ENCODE data around the gene MYCL.

DNA sequence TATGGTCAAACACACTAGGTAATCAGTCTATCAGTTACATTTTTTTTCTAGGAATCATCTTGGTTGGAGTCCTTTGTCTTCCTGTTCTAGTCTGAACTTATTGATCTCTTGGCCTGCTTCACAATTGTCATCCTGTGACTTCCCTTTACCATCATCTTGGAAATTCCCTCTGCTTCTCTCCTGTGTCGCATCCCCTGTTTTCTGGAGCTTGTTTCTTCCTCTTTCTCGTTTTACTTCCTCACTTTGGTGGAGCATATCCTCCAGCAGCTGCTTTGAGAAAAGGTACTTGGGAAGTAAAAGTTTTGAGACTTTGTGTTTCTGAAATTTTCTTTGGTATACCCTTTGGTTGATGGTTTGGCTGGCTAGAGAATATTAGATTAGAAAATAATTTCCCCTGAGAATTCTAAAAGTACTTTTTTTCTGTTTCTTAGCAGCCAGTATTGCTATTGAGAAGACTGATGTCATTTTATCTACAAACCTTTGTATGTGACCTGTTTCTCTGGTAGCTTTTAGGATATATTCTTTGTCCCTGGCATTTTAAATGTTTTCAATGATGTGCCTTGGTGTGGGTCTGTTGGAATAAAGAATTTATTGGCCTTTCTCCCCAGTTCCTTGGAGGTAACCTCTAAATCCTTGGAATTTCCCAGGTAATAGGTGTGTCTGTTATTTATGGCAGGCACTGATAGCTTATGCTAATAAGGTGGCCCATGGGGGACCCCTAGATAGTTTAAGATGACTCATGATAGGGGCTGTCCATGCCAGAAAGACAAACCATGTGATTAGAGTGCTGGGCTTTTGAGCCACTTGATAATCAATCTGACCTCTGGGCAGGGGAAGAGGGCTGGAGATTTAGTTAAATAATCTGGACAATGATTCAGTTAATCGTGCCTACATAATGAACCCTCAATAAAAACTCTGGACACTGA, 6.1 kb upstream of the MYCL start:
- TF ChIP-seq, protein P1, sequence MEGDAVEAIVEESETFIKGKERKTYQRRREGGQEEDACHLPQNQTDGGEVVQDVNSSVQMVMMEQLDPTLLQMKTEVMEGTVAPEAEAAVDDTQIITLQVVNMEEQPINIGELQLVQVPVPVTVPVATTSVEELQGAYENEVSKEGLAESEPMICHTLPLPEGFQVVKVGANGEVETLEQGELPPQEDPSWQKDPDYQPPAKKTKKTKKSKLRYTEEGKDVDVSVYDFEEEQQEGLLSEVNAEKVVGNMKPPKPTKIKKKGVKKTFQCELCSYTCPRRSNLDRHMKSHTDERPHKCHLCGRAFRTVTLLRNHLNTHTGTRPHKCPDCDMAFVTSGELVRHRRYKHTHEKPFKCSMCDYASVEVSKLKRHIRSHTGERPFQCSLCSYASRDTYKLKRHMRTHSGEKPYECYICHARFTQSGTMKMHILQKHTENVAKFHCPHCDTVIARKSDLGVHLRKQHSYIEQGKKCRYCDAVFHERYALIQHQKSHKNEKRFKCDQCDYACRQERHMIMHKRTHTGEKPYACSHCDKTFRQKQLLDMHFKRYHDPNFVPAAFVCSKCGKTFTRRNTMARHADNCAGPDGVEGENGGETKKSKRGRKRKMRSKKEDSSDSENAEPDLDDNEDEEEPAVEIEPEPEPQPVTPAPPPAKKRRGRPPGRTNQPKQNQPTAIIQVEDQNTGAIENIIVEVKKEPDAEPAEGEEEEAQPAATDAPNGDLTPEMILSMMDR (IDR thresholded peaks at IDR 0.05) = no peak
- TF ChIP-seq POLR2AphosphoS5 (IDR thresholded peaks at IDR 0.05; ENCODE audit: low read depth, low read length) = no peak
- TF ChIP-seq SIN3A (IDR thresholded peaks at IDR 0.05; ENCODE audit: borderline replicate concordance, insufficient read depth, low read depth, low read length) = no peak
- TF ChIP-seq REST (IDR thresholded peaks at IDR 0.05; ENCODE audit: insufficient read depth in 1 of 2, low read depth in 2 of 2, low read length in 1 of 2) = no peak

All from Panc1 (cell line).